Caco-2 (cell line): ENCODE data around the gene ITGA5. TPM values are rescaled to one million over a fixed set of nuclear protein-coding genes. Genes with fewer than 3 reads are reported as not detected.

Experiments used
- BruUV-seq: library from RNA; stranded (reverse); fragments of 400-500 nt; replicated peaks from 2 replicates; lab custom pipeline; 2021; lab: Mats Ljungman, UMichigan
- CTCF ChIA-PET: fragments of 300-600 bp; sonication (Branson Sonifier 250); formaldehyde crosslinking; loops from one replicate; lab custom pipeline; 2022; ENCODE audit warnings: antibody characterized with exemption; lab: Charles Lee
- POLR2A ChIA-PET: fragments of 300-600 bp; sonication (Branson Sonifier 250); formaldehyde crosslinking; loops from one replicate; lab custom pipeline; 2022; ENCODE audit warnings: antibody characterized with exemption; lab: Charles Lee
- DNase-seq, 2 experiments: peaks; one replicate each; pipeline versions ENCODE4 v3.0.0 to v3.0.0-alpha.2; 2020 to 2022
- H3K27me3 ChIP-seq: replicated peaks from 2 replicates; pipeline ENCODE4 v1.6.0; 2011; ENCODE audit warnings: low read length; ENCODE audit not compliant: control insufficient read depth, insufficient read depth
- H3K36me3 ChIP-seq: 2 replicates; pipeline ENCODE4 v1.5.1; 2011; ENCODE audit warnings: low read length; ENCODE audit not compliant: control insufficient read depth, insufficient read depth
- H3K4me1 ChIP-seq: fragments of 250-450 bp; sonication (Bioruptor Pico); 2 replicates; pipeline ENCODE4 v1.5.1; 2020; ENCODE audit warnings: mild to moderate bottlenecking
- H3K4me3 ChIP-seq: 2 replicates; pipeline ENCODE4 v1.5.1; 2011; ENCODE audit warnings: low read depth, mild to moderate bottlenecking, control low read depth, low read length
- H3K9me3 ChIP-seq: fragments of 250-450 bp; sonication (Bioruptor Pico); 2 replicates; pipeline ENCODE4 v1.5.1; 2020; ENCODE audit warnings: mild to moderate bottlenecking, moderate library complexity
- H3K27ac Mint-ChIP-seq: one replicate; pipeline ENCODE4 v1.8.0; 2022; ENCODE audit warnings: mixed read lengths; ENCODE audit not compliant: unreplicated experiment
- H3K27me3 Mint-ChIP-seq: one replicate; pipeline ENCODE4 v1.8.0; 2022; ENCODE audit warnings: mixed read lengths; ENCODE audit not compliant: insufficient read depth, unreplicated experiment
- H3K36me3 Mint-ChIP-seq: one replicate; pipeline ENCODE4 v1.8.0; 2022; ENCODE audit warnings: mild to moderate bottlenecking, mixed read lengths; ENCODE audit not compliant: insufficient read depth, unreplicated experiment
- H3K4me1 Mint-ChIP-seq: one replicate; pipeline ENCODE4 v1.8.0; 2022; ENCODE audit warnings: low read depth, mixed read lengths; ENCODE audit not compliant: unreplicated experiment
- H3K4me3 Mint-ChIP-seq: one replicate; pipeline ENCODE4 v1.8.0; 2022; ENCODE audit warnings: mild to moderate bottlenecking, moderate library complexity, mixed read lengths; ENCODE audit not compliant: unreplicated experiment
- H3K9me3 Mint-ChIP-seq: one replicate; pipeline ENCODE4 v1.8.0; 2022; ENCODE audit warnings: mixed read lengths; ENCODE audit not compliant: unreplicated experiment
- CTCF ChIP-seq, 2 experiments: fragments of 200-600 bp in 1 of 2; IDR thresholded peaks; 1 replicate in 1 of 2; 2 replicates in 1 of 2; pipeline versions ENCODE4 v1.5.1 to v1.8.0; 2011 to 2022; ENCODE audit warnings: antibody characterized with exemption in 1 of 2, control low read depth in 1 of 2, inconsistent platforms in 1 of 2, low read depth in 1 of 2, low read length in 1 of 2, mild to moderate bottlenecking in 1 of 2, moderate library complexity in 1 of 2; ENCODE audit not compliant: insufficient read depth in 1 of 2, severe bottlenecking in 1 of 2, unreplicated experiment in 1 of 2
- intact Hi-C: fragments of 100-400 bp; cut with micrococcal nuclease; formaldehyde crosslinking; loops from one replicate; pipeline ENCODE4 v1.10.0; 2022; ENCODE audit not compliant: unreplicated experiment
- total RNA-seq: library from RNA; stranded (reverse); gene quantifications from 2 replicates; pipeline ENCODE4 v1.2.3, GENCODE V29; 2022

ITGA5 gene
- total RNA-seq, 1 experiment from 2014 or later, result 17.3 TPM

GRCh38 chr12:54413284-54414190 lies 5.5 kb downstream of the ITGA5 start:
- intact Hi-C loops, result no loop called here
- ChIA-PET POLR2A (no interaction called here), CTCF (no interaction called here)
- no peaks in the 10 kb centered on the region for H3K4me1 ChIP-seq
- H3K27ac Mint-ChIP-seq, result no peak overlapping the region
- H3K4me1 Mint-ChIP-seq, result peaks cover 10% of the 10 kb centered on the region
- TF ChIP-seq CTCF (IDR thresholded peaks at IDR 0.05; ENCODE audit: insufficient read depth in 1 of 2, low read depth in 1 of 2, low read length in 1 of 2, severe bottlenecking in 1 of 2, unreplicated experiment in 1 of 2), result no peak
- H3K4me3 ChIP-seq, result no peak overlapping the region
- DNase-seq, result no peak
- H3K27me3 ChIP-seq, result no peaks in the 10 kb centered on the region
- H3K36me3 ChIP-seq, result no peaks in the 10 kb centered on the region; the same call in 1 of the 2 replicates
- no peak overlapping the region for H3K4me3 Mint-ChIP-seq
- H3K9me3 ChIP-seq, result no peaks in the 10 kb centered on the region
- no peaks in the 10 kb centered on the region for H3K27me3 Mint-ChIP-seq
- no peaks in the 10 kb centered on the region for H3K36me3 Mint-ChIP-seq
- no peaks in the 10 kb centered on the region for H3K9me3 Mint-ChIP-seq
- BruUV-seq, result no TSS peak

- ChIA-PET POLR2A (no interaction called here), CTCF (no interaction called here)
- no peaks in the 10 kb centered on the region for H3K4me1 ChIP-seq
- H3K4me1 Mint-ChIP-seq, result peaks cover 10% of the 10 kb centered on the region
- H3K36me3 ChIP-seq, result no peaks in the 10 kb centered on the region; the same call in 1 of the 2 replicates
- H3K27me3 Mint-ChIP-seq, result no peaks in the 10 kb centered on the region
- no peaks in the 10 kb centered on the region for H3K9me3 Mint-ChIP-seq
- peaks cover 5% of the 10 kb centered on the region for H3K36me3 Mint-ChIP-seq
- no peak overlapping the region for H3K4me3 ChIP-seq
- no peak overlapping the region for H3K27ac Mint-ChIP-seq
- H3K4me3 Mint-ChIP-seq, result no peak overlapping the region
- intact Hi-C loops, result no loop called here
- TF ChIP-seq CTCF (IDR thresholded peaks at IDR 0.05; ENCODE audit: insufficient read depth in 1 of 2, low read depth in 1 of 2, low read length in 1 of 2, severe bottlenecking in 1 of 2, unreplicated experiment in 1 of 2), result no peak
- H3K9me3 ChIP-seq, result no peaks in the 10 kb centered on the region
- DNase-seq, result no peak
- no TSS peak for BruUV-seq
- no peaks in the 10 kb centered on the region for H3K27me3 ChIP-seq
Measured at GRCh38 chr12:54412786-54413185, 6.3 kb downstream of the ITGA5 start.

- Histone ChIP-seq H3K27me3 (no peaks in the 10 kb centered on the region), H3K9me3 (no peaks in the 10 kb centered on the region), H3K36me3 (no peaks in the 10 kb centered on the region; the same call in 1 of the 2 replicates), H3K4me1 (no peaks in the 10 kb centered on the region), H3K4me3 (no peak overlapping the region)
- POLR2A ChIA-PET, result no interaction called here
- Mint-ChIP-seq H3K4me3 (no peak overlapping the region), H3K27ac (no peak overlapping the region), H3K4me1 (peaks cover 9% of the 10 kb centered on the region), H3K27me3 (no peaks in the 10 kb centered on the region), H3K9me3 (no peaks in the 10 kb centered on the region), H3K36me3 (peaks cover 6% of the 10 kb centered on the region)
- DNase-seq, result no peak
- BruUV-seq, result no TSS peak
- intact Hi-C loops, result no loop called here
- CTCF ChIA-PET, result no interaction called here
- no peak for TF ChIP-seq CTCF (IDR thresholded peaks at IDR 0.05; ENCODE audit: insufficient read depth in 1 of 2, low read depth in 1 of 2, low read length in 1 of 2, severe bottlenecking in 1 of 2, unreplicated experiment in 1 of 2)
Measured at GRCh38 chr12:54412348-54412747, 6.7 kb downstream of the ITGA5 start.
